OCI-LY3 (cell line): ENCODE data around the gene SORCS3.

Experiments used
- H2AFZ ChIP-seq: fragments of 200-600, 300-600 bp; shearing (Covaris generic); 2 replicates; pipeline ENCODE4 v1.6.0; 2014; ENCODE audit warnings: antibody characterized with exemption, low read depth, low read length
- H3K27ac ChIP-seq: fragments of 200-600, 300-600 bp; sonication (generic); 2 replicates; pipeline ENCODE4 v1.5.1; 2014; ENCODE audit warnings: mild to moderate bottlenecking, low read length, moderate library complexity, mixed read lengths
- H3K27me3 ChIP-seq: fragments of 200-600, 300-600 bp; sonication (generic); 2 replicates; pipeline ENCODE4 v1.6.1; 2014; ENCODE audit warnings: low read depth, low read length, mixed read lengths
- H3K36me3 ChIP-seq: fragments of 200-600, 300-600 bp; sonication (generic); replicated peaks from 2 replicates; pipeline ENCODE3; 2014; ENCODE audit warnings: low read depth, low read length, mixed read lengths
- H3K4me1 ChIP-seq: fragments of 300-600, 200-600 bp; sonication (generic); 2 replicates; pipeline ENCODE4 v1.6.1; 2014; ENCODE audit warnings: low read length, mixed read lengths
- H3K4me2 ChIP-seq: fragments of 200-600, 300-600 bp; sonication (generic); 2 replicates; pipeline ENCODE4 v1.6.1; 2014; ENCODE audit warnings: low read length, mixed read lengths
- H3K4me3 ChIP-seq: fragments of 300-600, 200-600 bp; sonication (generic); 2 replicates; pipeline ENCODE4 v1.5.1; 2014; ENCODE audit warnings: antibody characterized with exemption, mild to moderate bottlenecking, low read length, moderate library complexity
- H3K79me2 ChIP-seq: fragments of 300-600, 200-600 bp; shearing (Covaris generic); 2 replicates; pipeline ENCODE4 v1.6.1; 2014; ENCODE audit warnings: mild to moderate bottlenecking, low read length, mixed read lengths
- H3K9ac ChIP-seq: fragments of 300-600, 200-600 bp; shearing (Covaris generic); 2 replicates; pipeline ENCODE4 v1.6.0; 2014; ENCODE audit warnings: mild to moderate bottlenecking, low read length, moderate library complexity
- H3K9me3 ChIP-seq: fragments of 200-600, 300-600 bp; shearing (Covaris generic); 2 replicates; pipeline ENCODE4 v1.6.1; 2014; ENCODE audit warnings: low read length, mixed read lengths; ENCODE audit not compliant: insufficient read depth
- H4K20me1 ChIP-seq: fragments of 200-600, 300-600 bp; sonication (generic); 2 replicates; pipeline ENCODE4 v1.6.1; 2016; ENCODE audit warnings: low read length, mixed read lengths; ENCODE audit not compliant: insufficient read depth
- CTCF ChIP-seq: fragments of 200-600, 300-600 bp; sonication (generic); IDR thresholded peaks from 2 replicates; pipeline ENCODE4 v1.5.1; 2014; ENCODE audit warnings: antibody characterized with exemption, low read length, low read depth
- EZH2phosphoT487 ChIP-seq: fragments of 200-600 bp; shearing (Covaris generic); IDR thresholded peaks from 2 replicates; pipeline ENCODE4 v1.6.1; 2018; ENCODE audit warnings: antibody characterized with exemption, mixed run types, low read depth

The SORCS3 gene

GRCh38 chr10:105085980-105086379 is 444.9 kb downstream of the SORCS3 start:
- H4K20me1 ChIP-seq: no peaks in the 10 kb centered on the region
- H3K4me3 ChIP-seq: no peak overlapping the region
- no peaks in the 10 kb centered on the region for H3K36me3 ChIP-seq
- H3K9ac ChIP-seq: no peak overlapping the region
- H3K27ac ChIP-seq: no peak overlapping the region
- TF ChIP-seq CTCF: no peak
- TF ChIP-seq EZH2phosphoT487: no peak
- no peak overlapping the region for H3K4me2 ChIP-seq
- H3K79me2 ChIP-seq: no peaks in the 10 kb centered on the region
- H3K27me3 ChIP-seq: no peaks in the 10 kb centered on the region
- no peaks in the 10 kb centered on the region for H3K4me1 ChIP-seq
- H2AFZ ChIP-seq: no peak overlapping the region
- H3K9me3 ChIP-seq: no peaks in the 10 kb centered on the region

- Histone ChIP-seq H3K9ac (no peak overlapping the region), H3K36me3 (no peaks in the 10 kb centered on the region), H3K27ac (no peak overlapping the region), H3K79me2 (no peaks in the 10 kb centered on the region), H3K9me3 (no peaks in the 10 kb centered on the region), H3K27me3 (no peaks in the 10 kb centered on the region), H3K4me1 (no peaks in the 10 kb centered on the region), H3K4me3 (no peak overlapping the region), H2AFZ (no peak overlapping the region), H3K4me2 (no peak overlapping the region), H4K20me1 (no peaks in the 10 kb centered on the region)
- TF ChIP-seq CTCF: no peak
- no peak for TF ChIP-seq EZH2phosphoT487
Observed at GRCh38 chr10:105094048-105094447, 453.0 kb downstream of the SORCS3 start.

- no peaks in the 10 kb centered on the region for H3K36me3 ChIP-seq
- H3K9ac ChIP-seq: no peak overlapping the region
- H3K27me3 ChIP-seq: no peaks in the 10 kb centered on the region
- H4K20me1 ChIP-seq: no peaks in the 10 kb centered on the region
- no peaks in the 10 kb centered on the region for H3K4me1 ChIP-seq
- no peak for TF ChIP-seq CTCF
- no peak for TF ChIP-seq EZH2phosphoT487
- H3K79me2 ChIP-seq: no peaks in the 10 kb centered on the region
- no peak overlapping the region for H3K4me3 ChIP-seq
- H3K4me2 ChIP-seq: no peak overlapping the region
- no peak overlapping the region for H3K27ac ChIP-seq
- H3K9me3 ChIP-seq: no peaks in the 10 kb centered on the region
- H2AFZ ChIP-seq: no peak overlapping the region
Observed at GRCh38 chr10:105096316-105096715, 455.2 kb downstream of the SORCS3 start.

- no peak overlapping the region for H3K4me2 ChIP-seq
- H3K36me3 ChIP-seq: no peaks in the 10 kb centered on the region
- no peaks in the 10 kb centered on the region for H3K79me2 ChIP-seq
Observed at GRCh38 chr10:105102977-105103376, 461.9 kb downstream of the SORCS3 start.

More at GRCh38 chr10:105102977-105103376, 461.9 kb downstream of the SORCS3 start:
- H4K20me1 ChIP-seq: no peaks in the 10 kb centered on the region
- H3K9ac ChIP-seq: no peak overlapping the region
- H3K4me3 ChIP-seq: no peak overlapping the region
- H3K9me3 ChIP-seq: no peaks in the 10 kb centered on the region
- TF ChIP-seq CTCF: no peak
- TF ChIP-seq EZH2phosphoT487: no peak
- H3K4me1 ChIP-seq: no peaks in the 10 kb centered on the region
- H3K27me3 ChIP-seq: no peaks in the 10 kb centered on the region
- H3K27ac ChIP-seq: no peak overlapping the region
- H2AFZ ChIP-seq: no peak overlapping the region
